ENCODE data around the gene TLNRD1.

Gene TLNRD1

DNA sequence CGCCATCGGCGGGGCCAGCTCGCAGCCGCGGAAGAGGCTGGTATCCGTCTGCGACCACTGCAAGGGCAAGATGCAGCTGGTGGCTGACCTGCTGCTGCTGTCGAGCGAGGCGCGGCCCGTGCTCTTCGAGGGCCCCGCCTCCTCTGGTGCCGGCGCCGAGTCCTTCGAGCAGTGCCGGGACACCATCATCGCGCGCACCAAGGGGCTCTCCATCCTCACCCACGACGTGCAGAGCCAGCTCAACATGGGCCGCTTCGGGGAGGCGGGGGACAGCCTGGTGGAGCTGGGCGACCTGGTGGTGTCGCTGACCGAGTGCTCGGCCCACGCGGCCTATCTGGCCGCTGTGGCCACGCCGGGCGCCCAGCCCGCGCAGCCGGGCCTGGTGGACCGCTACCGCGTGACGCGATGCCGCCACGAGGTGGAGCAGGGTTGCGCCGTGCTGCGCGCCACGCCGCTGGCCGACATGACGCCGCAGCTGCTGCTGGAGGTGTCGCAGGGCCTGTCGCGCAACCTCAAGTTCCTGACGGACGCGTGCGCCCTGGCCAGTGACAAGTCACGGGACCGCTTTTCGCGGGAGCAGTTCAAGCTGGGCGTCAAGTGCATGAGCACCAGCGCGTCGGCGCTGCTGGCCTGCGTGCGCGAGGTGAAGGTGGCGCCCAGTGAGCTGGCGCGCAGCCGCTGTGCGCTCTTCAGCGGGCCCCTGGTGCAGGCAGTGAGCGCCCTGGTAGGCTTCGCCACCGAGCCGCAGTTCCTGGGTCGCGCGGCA lies 1.8 kb downstream of the TLNRD1 start:
- DNase-seq = peak in 1 of 2 experiments; percentile 15

DNA sequence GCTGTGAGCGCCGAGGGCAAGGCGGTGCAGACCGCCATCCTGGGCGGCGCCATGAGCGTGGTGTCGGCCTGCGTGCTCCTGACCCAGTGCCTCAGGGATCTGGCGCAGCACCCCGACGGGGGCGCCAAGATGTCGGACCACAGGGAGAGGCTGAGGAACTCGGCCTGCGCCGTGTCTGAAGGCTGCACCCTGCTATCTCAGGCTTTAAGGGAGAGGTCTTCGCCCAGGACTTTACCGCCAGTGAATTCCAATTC lies 2.3 kb downstream of the TLNRD1 start:
- no peak for DNase-seq

DNA sequence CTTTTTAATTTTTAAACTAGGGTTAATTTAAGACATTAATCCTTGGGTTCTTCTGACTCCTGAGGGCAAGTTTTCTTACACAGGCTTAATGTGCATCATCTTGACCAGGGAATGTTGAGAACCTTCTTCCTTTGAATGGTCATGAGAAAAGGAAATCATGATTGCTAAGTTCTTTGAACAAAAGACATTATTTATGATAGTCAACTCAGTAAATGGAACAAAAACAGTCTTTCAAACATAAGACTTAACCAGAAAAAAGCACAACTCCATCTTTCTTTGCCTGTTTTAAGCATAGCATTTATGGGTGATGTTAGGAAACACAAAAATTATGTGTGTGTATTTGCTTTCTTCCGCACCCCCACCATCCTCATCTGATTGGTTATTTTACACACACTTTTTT lies 5.4 kb downstream of the TLNRD1 start:
- DNase-seq = no peak

DNA sequence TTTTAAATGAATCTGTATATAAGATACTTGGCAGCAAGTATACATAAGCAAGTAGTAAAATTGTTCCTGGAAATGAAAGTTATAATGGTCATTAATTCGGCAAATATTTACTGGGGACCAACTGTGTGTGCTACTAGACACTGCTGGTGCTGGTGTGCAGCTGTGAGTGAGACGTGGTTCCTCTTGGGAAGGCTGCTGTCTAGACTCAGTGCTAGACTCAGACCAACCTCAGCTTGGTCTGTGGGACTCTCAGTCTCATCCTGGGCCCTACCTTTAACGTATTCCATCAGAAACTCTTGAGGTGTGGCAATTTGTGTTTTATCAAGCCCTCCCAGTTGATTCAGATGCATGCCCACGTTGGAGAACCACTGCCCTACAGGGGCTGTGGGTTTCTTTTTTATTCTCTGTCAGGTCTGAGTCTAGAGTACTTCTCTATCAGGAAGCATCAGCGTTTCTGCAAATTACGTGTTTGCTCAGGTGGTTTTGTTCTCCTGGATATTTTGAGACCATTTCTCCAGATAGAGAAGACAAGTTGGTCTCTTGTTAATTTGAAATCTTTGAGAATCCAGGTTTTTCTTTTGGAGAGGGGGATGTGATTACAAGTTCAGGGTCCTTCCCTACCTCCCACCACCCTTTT lies 6.8 kb downstream of the TLNRD1 start:
- DNase-seq = no peak

DNA sequence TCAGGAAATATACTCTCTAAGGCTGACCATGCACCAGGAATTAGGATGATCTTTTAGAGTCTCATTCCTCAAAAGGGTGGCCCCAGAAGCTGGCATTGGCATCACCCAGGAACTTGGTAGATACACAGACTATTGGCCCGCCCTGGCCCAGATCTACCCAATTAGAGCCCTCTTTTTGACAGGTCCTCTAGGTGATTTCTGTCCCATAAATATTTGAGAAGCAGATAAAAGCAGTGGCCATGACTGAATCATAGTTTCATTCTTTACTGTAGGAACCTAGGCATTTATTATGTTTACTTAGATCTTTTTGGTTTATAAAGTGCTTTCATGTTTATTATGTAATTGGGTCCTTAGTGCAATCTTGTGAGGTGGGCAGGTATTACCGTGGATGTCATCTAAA lies 7.6 kb downstream of the TLNRD1 start:
- DNase-seq = no peak

DNA sequence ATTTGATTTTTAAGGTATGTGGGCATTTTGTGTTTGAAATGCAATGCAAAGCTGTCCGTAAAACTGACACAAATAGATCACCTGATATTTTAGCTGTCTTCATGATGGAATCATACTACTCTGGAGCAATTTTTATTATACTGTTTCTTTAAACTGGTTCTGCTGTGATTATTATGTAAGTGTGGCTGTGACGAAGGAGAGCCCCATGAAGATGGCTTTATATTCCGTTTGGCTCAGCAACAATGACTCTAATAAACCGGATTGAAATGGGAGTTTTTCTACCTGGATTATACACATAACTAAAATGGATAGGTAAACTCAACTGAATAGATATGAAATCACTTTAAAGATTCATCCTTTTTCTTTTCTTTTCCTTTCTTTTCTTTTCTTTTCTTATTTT lies 9.4 kb downstream of the TLNRD1 start:
- no peak for DNase-seq

DNA sequence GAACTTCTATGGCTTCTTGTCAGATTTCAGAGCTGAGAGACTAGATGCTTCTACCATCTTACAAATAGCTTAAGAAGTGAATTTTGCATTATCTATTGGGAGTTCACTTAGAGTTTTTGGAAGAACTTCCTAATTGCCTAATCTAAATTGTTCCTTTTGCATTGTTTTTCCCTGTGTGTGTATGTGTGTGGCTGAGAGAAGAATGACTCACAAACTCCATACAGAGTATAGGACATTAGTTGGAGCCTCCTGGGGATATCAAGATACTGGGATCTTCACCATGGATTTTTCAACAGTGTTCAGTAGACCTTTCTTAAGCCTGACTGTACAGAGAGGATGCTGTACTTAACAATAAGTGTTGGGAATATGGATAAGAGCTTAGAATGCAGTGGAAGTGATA lies 10.9 kb downstream of the TLNRD1 start:
- no peak for DNase-seq

DNA sequence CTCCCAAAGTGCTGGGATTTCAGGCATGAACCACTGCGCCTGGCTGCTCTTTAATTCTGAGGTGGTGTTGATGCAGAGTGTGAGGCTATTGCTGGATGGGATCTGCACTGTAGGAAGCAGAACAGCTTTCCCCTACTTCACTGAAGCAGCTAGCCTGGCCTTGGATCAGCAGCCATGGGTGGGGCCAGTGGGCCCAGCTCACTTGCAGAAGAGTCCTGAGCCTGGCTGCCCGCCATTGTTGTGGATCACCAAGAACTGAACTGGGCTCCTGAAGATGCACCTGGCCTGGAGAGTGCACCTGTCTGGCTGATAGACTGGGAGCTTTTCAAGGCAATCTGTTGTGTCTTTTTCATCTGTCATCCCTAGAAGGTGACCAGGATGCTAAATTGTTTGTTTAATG lies 11.9 kb downstream of the TLNRD1 start:
- no peak for DNase-seq

DNA sequence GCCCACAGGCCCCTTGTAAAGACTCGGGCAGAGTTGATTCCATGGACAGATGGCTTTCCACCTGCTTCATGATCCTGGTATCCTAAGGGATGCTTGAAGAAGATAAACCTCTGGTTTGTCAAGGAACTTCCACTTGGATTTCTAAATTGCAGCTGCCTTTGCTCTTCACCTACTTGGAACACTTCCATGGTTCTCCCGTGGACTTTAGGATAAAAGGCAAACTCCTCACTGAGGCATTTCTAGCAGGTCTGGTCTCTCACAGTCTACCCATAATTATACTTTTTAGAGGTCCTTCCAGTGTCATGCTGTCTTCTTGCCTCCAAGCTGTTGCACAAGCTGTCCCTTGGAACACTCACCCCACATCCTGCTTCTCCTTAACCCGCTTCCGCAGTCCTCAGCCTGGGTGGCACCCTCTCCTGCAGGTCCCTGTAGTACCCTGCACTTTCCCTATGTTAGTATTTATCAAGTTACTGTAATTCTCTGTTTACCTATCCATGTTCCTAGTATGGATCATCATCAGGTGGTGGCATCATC lies 12.7 kb downstream of the TLNRD1 start:
- DNase-seq = no peak

DNA sequence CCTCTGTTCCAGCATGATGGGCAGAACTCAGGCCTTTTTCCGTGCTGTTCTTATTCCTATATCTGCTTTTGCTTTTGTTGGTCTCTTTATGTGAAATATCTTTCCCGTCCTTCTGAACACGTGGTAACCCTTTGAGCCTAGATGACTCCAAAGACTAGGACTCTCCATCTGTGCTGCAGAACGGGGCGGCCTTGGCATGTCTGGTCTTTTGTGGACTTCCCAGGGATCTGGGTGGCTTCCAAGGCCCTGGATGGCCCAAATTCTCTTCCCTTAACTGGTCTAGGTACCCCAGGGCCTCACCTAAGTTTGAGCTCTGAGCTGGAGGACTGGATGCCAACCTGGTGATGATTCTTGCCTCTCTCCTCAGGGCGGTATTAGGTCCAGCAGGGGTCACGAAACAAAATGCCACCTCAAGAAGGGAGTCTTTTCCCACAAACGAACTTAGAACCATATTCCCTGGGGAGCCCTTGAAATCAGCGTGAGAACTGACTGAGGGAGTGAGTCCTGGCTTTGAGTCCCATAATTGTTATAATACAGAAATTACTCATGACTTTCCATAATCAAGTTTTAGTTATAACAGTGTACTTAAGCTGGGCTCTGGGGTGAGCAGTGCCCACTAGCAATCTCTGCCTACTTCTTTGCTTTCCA lies 13.8 kb downstream of the TLNRD1 start:
- DNase-seq = no peak

DNA sequence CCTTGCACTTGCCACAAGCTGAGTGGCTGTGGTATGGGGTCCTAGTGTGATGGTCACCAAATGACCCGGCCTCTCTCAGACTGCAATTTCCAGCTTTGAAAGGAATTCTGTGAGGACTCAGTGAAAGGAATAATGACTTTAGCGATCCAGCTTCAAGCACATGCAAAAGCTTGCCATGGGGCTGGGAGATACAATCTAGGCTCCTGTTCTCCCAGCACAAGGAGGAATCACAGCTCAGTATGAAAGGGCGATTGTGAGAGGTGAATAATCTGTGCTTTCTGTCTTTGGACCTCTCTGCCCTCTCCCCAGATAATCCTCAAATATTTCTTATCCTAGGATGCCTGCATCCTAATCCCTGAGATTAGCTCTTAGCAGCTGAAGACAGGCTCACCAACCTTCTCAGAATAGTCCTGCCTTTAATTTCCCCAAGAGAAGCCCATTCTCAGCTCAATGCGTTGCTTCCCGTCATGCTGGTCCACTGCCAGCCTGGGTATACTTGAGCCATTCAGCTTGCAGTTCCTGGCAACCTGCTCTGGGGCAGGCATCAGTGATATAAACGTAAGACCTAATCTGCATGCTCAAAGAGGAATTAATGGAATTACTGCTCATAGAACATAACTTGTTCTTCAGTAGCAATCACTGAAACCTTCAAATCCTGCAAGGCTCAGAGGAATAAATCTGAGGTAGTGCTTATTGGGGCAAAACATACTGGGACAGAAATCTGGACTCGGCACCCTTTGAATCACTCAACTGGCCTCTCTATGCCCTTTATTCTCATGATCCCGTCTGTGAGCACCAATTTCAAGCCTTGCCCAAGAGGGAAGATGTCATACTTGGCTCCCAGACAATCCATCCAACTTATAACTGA lies 15.1 kb downstream of the TLNRD1 start:
- DNase-seq = no peak

DNA sequence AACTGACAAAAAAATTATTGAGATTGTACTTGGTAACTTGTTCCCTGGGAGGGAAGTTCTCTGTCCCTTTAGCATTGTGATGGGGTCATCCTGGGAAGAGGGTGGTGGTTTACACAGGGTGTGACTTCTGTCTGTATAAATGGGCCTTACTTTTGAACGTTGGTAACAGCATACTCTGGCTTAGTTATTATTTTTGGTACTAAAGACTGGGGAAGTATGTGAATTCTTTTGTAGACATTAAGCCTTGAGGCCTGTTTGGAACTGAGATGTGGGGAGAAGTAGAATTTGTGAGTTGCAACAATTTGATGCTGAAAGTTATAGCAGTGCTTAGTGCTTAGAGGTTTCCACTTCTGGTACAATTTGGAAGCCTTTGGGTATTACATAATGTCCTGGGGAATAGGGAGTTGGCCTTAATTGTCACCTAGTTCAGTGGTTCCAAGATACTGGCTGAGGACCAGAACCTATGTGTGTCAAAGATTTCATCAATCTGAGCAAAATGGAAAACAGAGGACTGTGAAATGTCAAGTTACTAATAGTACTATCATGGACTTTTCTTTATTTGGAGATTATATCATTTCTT lies 15.9 kb downstream of the TLNRD1 start:
- DNase-seq = no peak

DNA sequence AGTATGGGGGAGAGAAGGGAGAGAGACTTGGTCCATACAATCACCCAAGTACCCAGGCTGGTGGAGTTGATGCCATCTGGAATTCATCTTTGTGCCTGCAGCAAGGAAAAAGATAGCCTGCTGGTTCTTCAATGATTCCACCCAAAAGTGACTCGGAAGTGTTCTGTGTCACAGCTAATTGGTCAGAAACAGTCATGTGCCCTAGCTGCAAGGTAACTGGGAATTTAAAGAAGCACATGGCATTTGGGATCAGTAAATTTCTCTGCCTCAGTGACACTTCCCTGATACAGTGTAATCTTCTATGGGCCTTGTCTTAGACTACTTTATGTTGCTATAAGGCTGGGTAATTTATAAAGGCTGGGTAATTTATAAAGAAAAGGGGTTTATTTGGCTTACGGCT lies 17.5 kb downstream of the TLNRD1 start:
- DNase-seq = no peak

DNA sequence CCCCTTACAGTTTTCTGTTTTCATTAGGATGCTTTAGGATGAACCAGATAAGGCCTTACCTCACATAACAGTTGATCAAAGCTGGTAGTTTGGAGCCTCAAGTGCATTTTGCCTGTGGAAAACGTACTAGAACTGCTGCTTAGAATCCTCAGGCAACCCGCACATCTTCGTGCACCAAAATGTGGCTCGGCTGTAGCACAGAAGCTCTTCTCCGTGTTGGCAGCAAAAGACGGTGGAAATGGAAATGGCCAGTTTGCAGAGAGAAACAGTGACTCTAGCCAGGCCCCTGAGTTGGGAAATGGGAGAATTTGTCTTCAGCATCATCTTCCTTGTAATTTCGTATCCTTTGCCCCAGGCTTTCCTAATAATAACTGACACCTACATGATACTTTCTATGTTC lies 20.6 kb downstream of the TLNRD1 start:
- no peak for DNase-seq

DNA sequence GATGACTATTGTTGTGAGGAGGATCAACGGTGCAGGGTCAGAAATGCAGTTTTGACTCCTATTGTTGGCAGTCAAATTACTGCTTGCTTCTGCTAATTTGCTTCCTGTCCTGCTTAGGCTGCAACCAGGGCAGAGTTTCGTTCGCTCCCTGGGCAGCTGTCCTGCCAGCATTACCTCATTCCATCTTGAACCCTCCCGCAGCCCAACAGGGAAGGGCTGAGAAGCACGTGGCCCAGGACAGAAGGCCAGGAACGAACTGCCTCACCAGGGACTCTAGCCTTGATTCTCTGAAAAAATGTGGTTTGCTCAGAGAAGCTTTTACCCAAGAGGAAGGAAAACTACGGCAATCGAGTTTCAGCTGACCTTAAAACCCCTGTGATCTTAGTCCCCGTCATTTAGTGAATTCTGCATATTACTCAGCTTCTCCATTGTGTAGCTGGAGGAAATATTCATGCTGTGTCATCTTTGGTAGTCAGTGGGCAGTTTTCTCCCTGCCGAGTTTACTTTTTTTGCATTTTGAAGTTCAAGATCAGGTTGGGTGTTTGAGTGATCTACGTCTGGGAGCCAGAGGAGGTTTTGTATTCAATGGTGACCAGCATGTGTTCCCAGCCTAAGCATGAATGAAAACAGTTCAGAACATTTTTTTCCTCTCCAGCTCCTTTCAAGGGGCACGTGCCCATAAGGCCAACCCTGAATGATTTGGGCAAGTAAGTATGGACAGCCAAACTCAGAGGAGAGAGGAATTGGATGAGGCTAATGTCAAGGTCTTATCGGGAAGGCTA lies 23.0 kb downstream of the TLNRD1 start:
- no peak for DNase-seq

DNA sequence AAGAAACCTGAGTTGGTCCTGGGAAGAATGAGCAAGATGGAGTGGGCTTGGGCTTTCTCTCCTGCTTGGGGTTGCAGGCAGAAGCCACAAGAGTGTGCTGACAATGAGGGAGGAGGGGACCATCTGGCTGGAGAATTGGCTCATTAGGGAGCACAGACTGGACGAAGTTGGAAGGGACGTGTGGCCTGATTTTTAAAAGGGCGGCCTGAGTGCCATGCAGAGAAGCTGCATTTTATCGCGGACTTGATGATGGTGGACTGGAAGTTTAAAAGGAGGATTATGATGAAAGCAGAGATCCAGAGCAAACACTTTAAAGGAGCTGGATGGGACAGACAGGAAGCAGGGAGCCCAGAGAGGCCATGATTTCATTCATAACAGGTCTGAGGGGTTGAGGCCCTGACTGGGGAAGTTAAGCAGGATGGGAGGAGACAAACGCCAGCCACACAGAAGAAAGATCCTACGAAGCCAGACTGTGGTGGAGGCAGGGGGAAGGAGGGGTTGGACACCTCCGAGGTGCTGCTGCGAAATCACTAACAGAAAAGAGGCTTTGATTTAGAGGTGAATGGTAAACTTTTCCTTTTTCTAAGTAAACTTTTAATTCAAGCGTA lies 23.6 kb downstream of the TLNRD1 start:
- no peak for DNase-seq

DNA sequence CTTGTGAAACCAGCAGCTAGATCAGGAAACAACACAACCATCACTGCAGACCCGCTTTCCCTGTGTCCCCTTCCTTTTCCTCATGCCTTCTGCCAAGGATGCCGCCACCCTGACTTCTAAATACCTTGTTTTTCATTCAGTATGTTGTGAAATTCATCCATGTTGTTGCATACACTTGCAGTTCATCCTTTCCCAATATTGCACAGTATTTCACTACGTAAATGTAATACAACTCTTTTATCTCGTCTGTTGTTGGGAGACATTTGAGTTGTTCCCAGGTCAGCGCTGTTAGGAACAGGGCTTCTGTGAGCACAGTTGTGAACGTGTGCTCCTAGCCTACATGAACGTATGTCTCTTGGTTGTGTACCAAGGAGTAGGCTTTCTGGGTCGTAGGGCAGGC lies 24.2 kb downstream of the TLNRD1 start:
- DNase-seq = no peak

DNA sequence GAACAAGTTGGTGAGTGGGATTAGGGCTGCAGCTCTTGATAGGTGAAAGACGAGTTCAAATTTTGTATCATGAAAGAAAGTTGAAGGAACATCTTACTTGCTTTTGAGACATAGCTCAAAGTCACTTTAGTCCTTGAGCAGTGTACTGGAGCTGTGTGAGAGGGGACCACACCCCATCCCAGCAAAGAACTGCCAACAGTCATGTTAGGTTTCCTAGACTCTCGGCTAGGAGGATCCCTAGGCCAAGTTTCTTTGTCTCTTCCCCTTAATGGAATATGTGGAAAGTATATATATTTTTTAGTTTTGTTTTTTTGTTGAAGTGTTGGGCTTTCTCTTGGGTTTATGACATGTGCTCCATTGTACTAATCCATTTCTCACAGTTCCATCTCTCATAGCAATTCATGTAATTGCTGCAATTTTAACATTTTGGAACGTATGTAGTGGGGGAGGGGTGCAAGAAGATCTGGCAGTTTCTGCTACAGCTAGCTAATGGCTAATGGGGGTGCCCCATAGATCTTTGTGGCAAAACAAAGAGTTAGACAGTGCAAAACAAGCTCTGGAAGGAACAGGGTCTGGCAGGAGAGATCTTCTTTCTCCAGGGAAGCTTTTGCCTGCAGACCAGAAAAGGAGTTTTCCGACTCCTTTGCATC lies 25.1 kb downstream of the TLNRD1 start:
- DNase-seq = no peak

DNA sequence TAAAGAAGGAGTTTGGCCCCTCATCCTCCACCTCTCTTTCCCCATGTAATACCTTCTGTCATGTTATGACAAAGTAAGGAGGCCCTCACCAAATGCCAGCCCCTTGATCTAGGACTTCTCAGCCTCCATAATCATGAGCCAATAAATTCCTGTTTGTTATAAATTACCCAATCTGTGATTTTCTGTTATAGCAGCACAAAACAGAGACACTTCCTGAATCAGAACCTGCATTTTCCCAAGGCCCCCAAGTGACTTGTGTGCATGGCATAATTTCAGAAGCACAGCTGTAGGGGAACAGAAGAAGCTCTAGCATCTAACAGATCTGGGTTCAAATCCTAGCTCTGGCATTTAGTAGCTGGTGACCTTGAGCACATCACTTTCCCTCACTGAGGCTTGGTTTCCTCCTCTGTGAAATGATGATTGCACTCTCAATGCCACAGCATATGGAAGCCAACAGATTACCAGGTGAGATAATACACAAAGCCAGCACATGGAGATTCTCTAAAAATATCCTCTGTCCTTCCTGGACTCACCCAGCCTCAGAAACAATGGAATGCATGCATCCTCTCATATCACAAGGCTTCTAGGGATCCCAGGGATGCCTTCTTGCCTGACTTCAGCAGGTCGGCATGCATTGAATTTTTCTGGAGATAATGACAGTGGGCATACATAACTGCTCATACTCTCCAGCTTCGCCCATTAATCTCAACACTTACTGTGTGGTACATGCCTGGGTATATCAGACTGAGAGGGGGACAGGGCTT lies 26.3 kb downstream of the TLNRD1 start:
- no peak for DNase-seq

All from SW 1271 (cell line).